Right hindlimb (tissue), 1 donor: ENCODE data around the gene KLHL30.

ENCODE experiments used
- DNase-seq: peaks from one replicate; pipeline ENCODE4 v3.0.0-alpha.2; 2018

The KLHL30 gene

GRCh38 chr2:238133499-238134392 lies 4.7 kb upstream of the KLHL30 start:
- peak; percentile 20 for DNase-seq

DNA sequence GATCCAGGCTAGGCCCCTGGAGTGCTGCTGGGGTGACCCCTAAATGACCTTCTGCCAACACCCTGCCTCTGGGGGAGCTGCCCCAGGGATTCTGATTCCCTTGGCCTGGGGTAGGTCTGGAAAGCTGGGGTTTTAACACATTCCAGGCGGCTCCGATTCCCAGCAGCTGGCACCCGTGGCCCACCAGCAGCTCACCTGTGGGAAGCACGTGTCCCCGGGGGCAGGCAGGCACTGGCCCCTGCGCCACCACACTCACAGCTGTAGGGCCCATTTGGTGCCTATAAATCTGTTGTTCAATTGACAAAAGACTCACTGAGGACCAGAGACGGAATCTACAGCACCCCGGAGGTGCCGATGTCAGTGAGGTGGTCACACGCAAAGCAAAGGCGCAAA lies 4.1 kb upstream of the KLHL30 start:
- DNase-seq: no peak

DNA sequence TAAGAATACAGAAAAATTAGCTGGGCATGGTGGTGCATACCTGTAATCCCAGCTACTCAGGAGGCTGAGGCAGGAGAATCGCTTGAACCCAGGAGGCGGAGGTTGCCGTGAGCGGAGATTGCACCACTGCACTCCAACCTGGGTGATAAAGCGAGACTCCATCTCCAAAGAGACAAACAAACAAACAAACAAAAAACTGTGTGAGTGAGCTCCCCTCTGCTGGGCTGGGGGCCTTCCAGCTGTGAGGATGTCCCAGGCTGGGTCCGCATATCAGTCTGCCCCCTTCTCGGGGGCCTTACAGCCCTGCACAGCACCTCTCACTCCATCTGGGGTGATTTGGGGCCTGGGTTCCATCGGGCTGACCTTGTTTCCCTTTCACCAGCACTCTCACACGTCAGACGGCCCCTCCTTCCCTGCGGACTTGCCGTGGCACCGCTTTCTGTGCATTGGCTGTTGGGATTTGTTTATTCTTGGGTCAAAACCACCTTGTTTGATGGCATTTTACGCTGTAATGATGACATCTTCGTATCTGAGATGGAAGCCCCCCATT lies 2.8 kb upstream of the KLHL30 start:
- DNase-seq: no peak

- DNase-seq: no peak
These were observed 1.5 kb upstream of the KLHL30 start for GRCh38 chr2:238136820-238137537.

GRCh38 chr2:238137885-238138284 lies 583 bp upstream of the KLHL30 start:
- no peak for DNase-seq

- no peak for DNase-seq
These were observed 950 bp downstream of the KLHL30 start for GRCh38 chr2:238139196-238140039.

- DNase-seq: no peak
These were observed 1.6 kb downstream of the KLHL30 start for GRCh38 chr2:238140040-238140439.

DNA sequence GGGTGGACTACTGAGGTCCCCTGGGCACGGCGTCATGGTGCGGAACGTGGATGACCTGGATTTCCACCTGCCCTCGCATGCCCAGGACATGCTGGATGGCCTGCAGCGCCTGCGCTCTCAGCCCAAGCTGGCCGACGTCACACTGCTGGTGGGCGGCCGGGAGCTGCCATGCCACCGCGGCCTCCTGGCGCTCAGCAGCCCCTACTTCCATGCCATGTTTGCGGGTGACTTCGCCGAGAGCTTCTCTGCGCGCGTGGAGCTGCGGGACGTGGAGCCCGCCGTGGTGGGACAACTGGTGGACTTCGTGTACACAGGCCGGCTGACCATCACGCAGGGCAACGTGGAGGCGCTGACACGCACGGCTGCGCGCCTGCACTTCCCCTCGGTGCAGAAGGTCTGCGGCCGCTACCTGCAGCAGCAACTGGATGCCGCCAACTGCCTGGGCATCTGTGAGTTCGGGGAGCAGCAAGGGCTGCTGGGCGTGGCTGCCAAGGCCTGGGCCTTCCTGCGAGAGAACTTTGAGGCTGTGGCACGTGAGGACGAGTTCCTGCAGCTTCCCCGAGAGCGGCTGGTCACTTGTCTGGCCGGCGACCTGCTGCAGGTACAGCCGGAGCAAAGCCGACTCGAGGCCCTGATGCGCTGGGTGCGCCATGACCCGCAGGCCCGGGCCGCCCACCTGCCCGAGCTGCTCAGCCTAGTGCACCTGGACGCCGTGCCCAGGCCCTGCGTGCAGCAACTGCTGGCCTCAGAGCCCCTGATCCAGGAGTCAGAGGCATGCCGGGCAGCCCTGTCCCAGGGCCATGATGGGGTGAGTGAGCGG lies 2.5 kb downstream of the KLHL30 start:
- no peak for DNase-seq

DNA sequence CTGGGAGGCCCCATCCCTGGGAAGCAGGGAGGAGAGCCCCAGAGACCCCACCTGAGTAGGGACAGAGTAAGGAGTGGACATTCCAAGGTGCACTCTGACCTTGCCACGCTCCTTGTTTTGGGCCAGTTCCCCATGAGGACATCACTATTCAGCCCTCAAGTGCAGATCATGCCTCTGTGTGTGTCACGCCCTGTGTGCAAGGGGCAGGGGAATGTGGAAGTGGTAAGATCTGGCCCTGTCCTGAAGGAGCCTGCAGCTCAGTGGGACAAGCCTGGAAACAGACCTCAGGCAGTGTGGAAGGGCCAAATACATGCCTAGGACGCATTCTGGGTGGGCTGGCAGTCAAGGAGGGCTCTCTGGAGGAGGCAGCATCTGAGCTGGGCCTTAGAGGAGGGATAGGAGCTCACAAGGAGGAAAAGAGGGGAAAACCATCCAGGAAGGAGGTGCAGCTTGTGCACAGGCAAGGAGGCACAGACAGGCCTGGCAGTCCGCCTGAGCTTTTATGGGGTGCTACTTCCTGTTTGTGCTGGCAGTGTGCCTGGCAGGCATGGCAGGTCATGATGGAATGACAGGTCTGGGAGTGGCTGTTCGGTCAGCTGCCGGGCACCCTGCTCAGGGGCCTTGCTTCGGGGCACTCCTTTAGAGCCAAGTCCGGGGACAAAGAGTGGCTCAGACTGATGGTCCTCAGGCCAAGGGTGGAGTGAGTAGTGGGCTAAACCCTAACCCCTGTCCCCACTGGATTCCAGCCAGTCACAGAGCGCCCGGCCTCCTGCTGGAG lies 3.3 kb downstream of the KLHL30 start:
- DNase-seq: no peak

GRCh38 chr2:238142382-238143205 lies 4.1 kb downstream of the KLHL30 start:
- DNase-seq: no peak

- peak; percentile 53 for DNase-seq
These were observed 4.9 kb downstream of the KLHL30 start for GRCh38 chr2:238143239-238143951.

- no peak for DNase-seq
These were observed 5.8 kb downstream of the KLHL30 start for GRCh38 chr2:238144262-238144661.

DNA sequence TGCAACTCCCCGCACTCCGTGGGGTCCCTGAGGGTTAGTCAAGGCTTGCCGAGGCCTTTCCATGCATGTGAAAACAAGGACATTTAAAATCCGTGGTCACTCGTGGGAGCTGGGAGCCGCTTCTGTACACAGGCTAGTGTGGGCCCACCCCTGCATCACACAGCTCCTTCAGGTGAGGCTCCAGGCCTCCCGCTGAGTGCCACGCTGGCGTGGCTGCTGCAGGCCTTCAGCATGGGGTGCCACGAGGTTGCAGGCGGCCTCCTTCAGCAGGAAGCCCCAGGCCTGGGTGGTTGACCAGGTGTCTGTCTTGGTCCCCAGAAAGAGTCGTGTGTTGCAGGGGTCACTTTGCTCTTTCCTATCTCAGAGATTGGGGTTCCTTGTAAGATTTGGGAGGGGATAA lies 6.6 kb downstream of the KLHL30 start:
- no peak for DNase-seq

- DNase-seq: no peak
These were observed 7.4 kb downstream of the KLHL30 start for GRCh38 chr2:238145851-238146250.

DNA sequence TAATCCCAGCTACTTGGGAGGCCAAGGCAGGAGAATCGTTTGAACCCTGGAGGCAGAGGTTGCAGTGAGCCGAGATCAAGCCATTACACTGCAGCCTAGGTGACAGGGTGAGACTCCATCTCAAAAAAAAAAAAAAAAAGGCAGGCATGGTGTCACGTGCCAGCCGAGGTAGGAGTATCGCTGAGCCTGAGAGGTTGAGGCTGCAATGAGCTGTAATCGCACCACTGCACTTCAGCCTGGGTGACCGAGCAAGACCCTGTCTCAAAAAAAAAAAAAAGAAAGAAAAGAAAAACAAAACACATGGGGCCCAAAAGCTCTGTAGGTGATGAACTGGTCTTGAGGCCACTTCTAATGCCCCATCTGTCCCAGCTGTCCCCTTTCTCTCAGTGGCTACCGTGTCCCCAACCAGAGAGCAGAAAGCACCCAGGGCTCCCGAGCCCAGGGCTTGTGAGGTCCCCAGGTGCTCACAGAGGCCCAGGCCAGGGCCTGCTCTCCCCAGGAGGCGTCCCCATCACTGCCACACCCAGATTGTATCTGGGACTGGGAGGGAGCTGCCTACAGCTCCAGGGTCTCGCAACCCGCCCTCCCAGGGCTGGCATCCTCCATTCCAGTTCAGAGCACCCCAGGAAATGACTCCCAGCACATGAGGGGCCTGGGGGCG lies 8.5 kb downstream of the KLHL30 start:
- DNase-seq: no peak

GRCh38 chr2:238148981-238149380 lies 10.5 kb downstream of the KLHL30 start:
- DNase-seq: no peak

DNA sequence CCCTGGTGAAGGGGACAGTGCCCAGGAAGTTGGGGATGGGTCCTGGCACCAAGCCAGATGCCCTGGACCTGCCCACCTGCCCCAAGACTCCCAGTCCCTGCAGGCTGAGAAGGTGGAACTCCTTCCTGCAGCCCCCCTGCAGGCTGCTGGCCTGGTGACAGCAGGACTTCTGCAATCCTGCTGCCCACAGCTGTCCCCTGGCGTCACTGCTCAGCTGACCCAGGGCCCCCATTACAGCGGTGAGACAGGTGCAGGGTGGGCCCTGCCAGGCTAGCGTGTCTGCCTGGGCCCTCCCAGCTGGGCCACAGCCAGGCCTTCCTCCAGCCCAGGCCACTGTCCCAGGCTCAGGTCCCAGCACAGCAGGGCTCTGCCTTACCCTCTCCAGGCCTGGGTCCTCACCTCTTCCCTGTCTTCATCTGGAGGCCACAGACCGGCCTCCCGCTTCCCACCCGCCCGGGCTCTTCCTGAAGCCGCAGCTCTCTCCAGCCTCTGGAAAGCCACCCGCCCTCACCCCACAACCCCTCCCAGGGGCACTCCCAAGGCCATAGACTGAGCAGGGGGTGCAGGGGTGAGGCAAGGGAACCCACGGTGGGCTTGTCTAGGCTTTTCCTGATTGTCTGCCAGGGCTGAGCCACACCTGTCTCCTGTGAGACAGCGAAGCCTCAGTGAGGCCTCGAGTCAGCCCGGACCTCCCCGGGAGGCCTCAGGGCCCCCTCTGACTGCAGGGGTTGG lies 11.5 kb downstream of the KLHL30 start:
- DNase-seq: peak; percentile 81

DNA sequence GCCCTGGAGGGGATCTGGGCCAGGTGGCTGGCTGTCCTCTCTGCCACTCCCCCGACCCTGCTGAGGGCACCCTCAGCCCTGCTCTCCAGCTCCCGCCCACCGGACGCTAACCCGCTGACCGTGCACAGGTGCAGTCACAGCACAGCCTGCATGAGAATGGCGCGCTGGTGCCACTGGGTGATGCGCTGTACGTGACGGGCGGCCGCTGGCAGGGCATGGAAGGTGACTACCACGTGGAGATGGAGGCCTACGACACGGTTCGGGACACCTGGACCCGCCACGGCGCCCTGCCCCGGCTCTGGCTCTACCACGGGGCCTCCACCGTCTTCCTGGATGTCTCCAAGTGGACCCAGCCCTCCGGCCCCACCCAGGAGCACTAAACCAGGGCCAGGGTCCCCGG lies 12.2 kb downstream of the KLHL30 start:
- no peak for DNase-seq
